Activated CD8-positive, alpha-beta T cell treated with anti-CD3 and anti-CD28 coated beads for 36 hours (primary cell): Measurements from ENCODE around the gene HYAL4. TPM values are rescaled to one million over a fixed set of nuclear protein-coding genes. Genes with fewer than 3 reads are reported as not detected.
A peak's percentile ranks its signal among the peaks of the same experiment; 100 is the strongest.
"Not testable (repeated sequence)": the region's sequence is repeated elsewhere in the genome, so short reads cannot be mapped to it uniquely, and the experiment has no call there.

Experiments used
- ATAC-seq: fragments of 200-7000 bp; cut with Tn5 transposase; one replicate; pipeline ENCODE4 v1.10.0; 2021; ENCODE audit warnings: mild to moderate bottlenecking, moderate library complexity
- CTCF ChIA-PET: fragments of 350-600 bp; sonication (Branson Sonifier 250); formaldehyde crosslinking; loops from one replicate; lab custom pipeline; 2021; ENCODE audit warnings: antibody characterized with exemption; lab: Charles Lee
- POLR2A ChIA-PET: fragments of 350-600 bp; sonication (Branson Sonifier 250); formaldehyde crosslinking; loops from one replicate; lab custom pipeline; 2021; ENCODE audit warnings: antibody characterized with exemption; lab: Charles Lee
- DNase-seq: peaks from one replicate; pipeline ENCODE4 v3.0.0-alpha.2; 2020
- H3K27ac Mint-ChIP-seq: one replicate; pipeline ENCODE4 v1.8.0; 2021; ENCODE audit warnings: mild to moderate bottlenecking, mixed read lengths
- H3K27me3 Mint-ChIP-seq: one replicate; pipeline ENCODE4 v1.8.0; 2021; ENCODE audit warnings: mixed read lengths
- H3K36me3 Mint-ChIP-seq: one replicate; pipeline ENCODE4 v1.8.0; 2021; ENCODE audit warnings: low read depth, mixed read lengths
- H3K4me1 Mint-ChIP-seq: one replicate; pipeline ENCODE4 v1.8.0; 2021; ENCODE audit warnings: low read depth, mixed read lengths
- H3K4me3 Mint-ChIP-seq: one replicate; pipeline ENCODE4 v1.8.0; 2021; ENCODE audit warnings: mild to moderate bottlenecking, moderate library complexity, mixed read lengths
- H3K9me3 Mint-ChIP-seq: one replicate; pipeline ENCODE4 v1.8.0; 2021; ENCODE audit warnings: mixed read lengths
- CTCF ChIP-seq: fragments of 200-600 bp; IDR thresholded peaks from one replicate; pipeline ENCODE4 v1.8.0; 2022; ENCODE audit warnings: antibody characterized with exemption, mild to moderate bottlenecking
- intact Hi-C: fragments of 100-400 bp; cut with micrococcal nuclease; formaldehyde crosslinking; loops from one replicate; pipeline ENCODE4 v1.10.0; 2022
- total RNA-seq, 2 experiments: library from RNA; stranded (reverse); gene quantifications; one replicate each; pipeline ENCODE4 v1.2.3, GENCODE V29; 2021

Gene HYAL4
- total RNA-seq, 2 experiments from 2014 or later = not detected

GRCh38 chr7:123823898-123824753 is 20.8 kb upstream of the HYAL4 start:
- Mint-ChIP-seq H3K27me3 (peaks cover 19% of the 10 kb centered on the region), H3K4me1 (peaks cover 21% of the 10 kb centered on the region), H3K9me3 (no peaks in the 10 kb centered on the region), H3K27ac (peak overlapping the region; percentile 80), H3K4me3 (peak overlapping the region; percentile 53), H3K36me3 (no peaks in the 10 kb centered on the region)
- peak; percentile 94 for ATAC-seq
- ChIA-PET CTCF (interaction anchor here (0.8 to 2.6 kb wide), 7 partner anchors 9 to 200 kb away, joined by 3 to 10 read pairs (median 3); no protein-coding TSS in a partner anchor), POLR2A (interaction anchor here (1.7 kb wide), 1 partner anchor 75 kb away, joined by 12 read pairs; the partner anchor contains the start of gene WASL)
- intact Hi-C loops = no loop called here
- peak; percentile 84 for DNase-seq
- TF ChIP-seq CTCF = no peak

- DNase-seq = no peak
- POLR2A ChIA-PET = interaction anchor here (1.7 kb wide), 1 partner anchor 76 kb away, joined by 12 read pairs; the partner anchor contains the start of gene WASL
- Mint-ChIP-seq H3K9me3 (no peaks in the 10 kb centered on the region), H3K4me3 (peak overlapping the region; percentile 53), H3K4me1 (peaks cover 21% of the 10 kb centered on the region), H3K36me3 (no peaks in the 10 kb centered on the region), H3K27ac (peak overlapping the region; percentile 80), H3K27me3 (peaks cover 20% of the 10 kb centered on the region)
- CTCF ChIA-PET = interaction anchor here (0.9 to 2.6 kb wide), 5 partner anchors 22 to 200 kb away, joined by 3 to 10 read pairs (median 4); no protein-coding TSS in a partner anchor
- peak; percentile 47 for ATAC-seq
- intact Hi-C loops = no loop called here
- no peak for TF ChIP-seq CTCF
Measured at GRCh38 chr7:123824754-123825067, 20.3 kb upstream of the HYAL4 start.

GRCh38 chr7:123828805-123829204 is 16.2 kb upstream of the HYAL4 start:
- DNase-seq = no peak

GRCh38 chr7:123836656-123837055 is 8.3 kb upstream of the HYAL4 start:
- POLR2A ChIA-PET = no interaction called here
- CTCF ChIA-PET = no interaction called here
- peaks cover 35% of the 10 kb centered on the region for H3K27me3 Mint-ChIP-seq
- intact Hi-C loops = no loop called here
- H3K36me3 Mint-ChIP-seq = no peaks in the 10 kb centered on the region
- no peaks in the 10 kb centered on the region for H3K4me1 Mint-ChIP-seq
- no peak overlapping the region for H3K4me3 Mint-ChIP-seq
- H3K9me3 Mint-ChIP-seq = peaks cover 6% of the 10 kb centered on the region
- H3K27ac Mint-ChIP-seq = no peak overlapping the region
- no peak for DNase-seq
- no peak for TF ChIP-seq CTCF
- no peak for ATAC-seq

More at GRCh38 chr7:123828805-123829204, 16.2 kb upstream of the HYAL4 start:
- TF ChIP-seq CTCF = no peak
- no peak for ATAC-seq
- Mint-ChIP-seq H3K9me3 (no peaks in the 10 kb centered on the region), H3K4me1 (peaks cover 16% of the 10 kb centered on the region), H3K27me3 (peaks cover 37% of the 10 kb centered on the region), H3K27ac (no peak overlapping the region), H3K4me3 (no peak overlapping the region), H3K36me3 (no peaks in the 10 kb centered on the region)
- CTCF ChIA-PET = no interaction called here
- intact Hi-C loops = no loop called here
- POLR2A ChIA-PET = no interaction called here

GRCh38 chr7:123839106-123839505 is 5.9 kb upstream of the HYAL4 start:
- ATAC-seq, H3K4me3 Mint-ChIP-seq, H3K27ac Mint-ChIP-seq, H3K9me3 Mint-ChIP-seq, POLR2A ChIA-PET, CTCF ChIA-PET, H3K36me3 Mint-ChIP-seq, intact Hi-C loops, DNase-seq, H3K4me1 Mint-ChIP-seq: not testable (repeated sequence)
- peaks cover 26% of the 10 kb centered on the region for H3K27me3 Mint-ChIP-seq

- H3K4me3 Mint-ChIP-seq, H3K9me3 Mint-ChIP-seq, DNase-seq, H3K27ac Mint-ChIP-seq, POLR2A ChIA-PET, H3K4me1 Mint-ChIP-seq, intact Hi-C loops, ATAC-seq, H3K36me3 Mint-ChIP-seq, CTCF ChIA-PET: not testable (repeated sequence)
- peaks cover 14% of the 10 kb centered on the region for H3K27me3 Mint-ChIP-seq
Measured at GRCh38 chr7:123844142-123844541, 827 bp upstream of the HYAL4 start.
